ENCODE data around the gene KSR2.

The KSR2 gene

GRCh38 chr12:117417004-117417403 lies 551.8 kb downstream of the KSR2 start:
- TF ChIP-seq SPI1 (IDR thresholded peaks at IDR 0.05; ENCODE audit: low read depth, low read length) (no peak), POU2F2 (IDR thresholded peaks at IDR 0.05; ENCODE audit: low read depth, low read length) (no peak), POLR2AphosphoS5 (IDR thresholded peaks at IDR 0.05; ENCODE audit: low read depth, low read length) (no peak), POLR2A (IDR thresholded peaks at IDR 0.05; ENCODE audit: low read depth, low read length) (no peak), TAF1 (IDR thresholded peaks at IDR 0.05; ENCODE audit: low read depth, low read length) (no peak), PAX5 (IDR thresholded peaks at IDR 0.05; ENCODE audit: insufficient read depth, low read length, severe bottlenecking) (no peak)
- no peak for FAIRE-seq
- DNase-seq (ENCODE audit: insufficient read length, low spot score): no peak

DNA sequence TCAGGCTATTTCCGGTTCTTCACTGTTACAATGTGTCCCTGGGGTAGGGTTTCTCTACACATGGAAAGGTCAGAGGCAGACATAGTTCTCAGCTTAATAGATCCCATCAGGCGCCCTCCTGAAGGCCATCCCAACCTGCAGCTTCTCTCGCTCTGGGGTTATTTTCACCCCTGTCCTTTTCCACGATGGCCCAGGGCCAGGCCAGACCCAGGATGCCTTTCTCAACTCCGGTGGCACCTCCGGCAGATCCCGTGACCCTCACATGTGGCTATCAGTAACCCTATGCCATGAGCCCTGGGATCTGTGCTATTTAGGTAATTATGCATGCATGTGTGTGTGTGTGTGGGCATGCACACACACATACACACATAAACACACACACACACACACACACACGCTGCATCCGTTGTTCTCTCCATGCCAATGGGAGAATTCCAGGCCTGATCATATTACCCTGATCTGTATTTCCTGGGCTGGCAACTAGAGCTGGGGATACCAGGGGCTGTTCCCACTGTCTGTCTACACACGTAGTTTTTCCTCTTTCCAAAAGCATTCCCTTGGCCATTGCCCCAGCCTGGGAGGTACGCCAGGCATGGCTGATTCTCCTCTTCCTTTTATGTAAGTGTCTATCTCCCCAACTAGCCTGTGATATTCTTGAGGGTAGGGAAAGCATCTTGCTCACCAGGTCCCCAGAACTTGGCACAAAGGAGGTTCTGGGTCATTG lies 556.2 kb downstream of the KSR2 start:
- TF ChIP-seq POU2F2 (IDR thresholded peaks at IDR 0.05; ENCODE audit: low read depth, low read length) (no peak), POLR2AphosphoS5 (IDR thresholded peaks at IDR 0.05; ENCODE audit: low read depth, low read length) (no peak), POLR2A (IDR thresholded peaks at IDR 0.05; ENCODE audit: low read depth, low read length) (no peak), SPI1 (IDR thresholded peaks at IDR 0.05; ENCODE audit: low read depth, low read length) (no peak), TAF1 (IDR thresholded peaks at IDR 0.05; ENCODE audit: low read depth, low read length) (no peak), PAX5 (IDR thresholded peaks at IDR 0.05; ENCODE audit: insufficient read depth, low read length, severe bottlenecking) (no peak)
- FAIRE-seq: no peak
- no peak for DNase-seq (ENCODE audit: insufficient read length, low spot score)

- TF ChIP-seq POLR2AphosphoS5 (IDR thresholded peaks at IDR 0.05; ENCODE audit: low read depth, low read length): no peak
- no peak for TF ChIP-seq TAF1 (IDR thresholded peaks at IDR 0.05; ENCODE audit: low read depth, low read length)
- TF ChIP-seq SPI1 (IDR thresholded peaks at IDR 0.05; ENCODE audit: low read depth, low read length): no peak
- TF ChIP-seq POU2F2 (IDR thresholded peaks at IDR 0.05; ENCODE audit: low read depth, low read length): no peak
- no peak for TF ChIP-seq POLR2A (IDR thresholded peaks at IDR 0.05; ENCODE audit: low read depth, low read length)
- no peak for TF ChIP-seq PAX5 (IDR thresholded peaks at IDR 0.05; ENCODE audit: insufficient read depth, low read length, severe bottlenecking)
- FAIRE-seq (no peak), DNase-seq (ENCODE audit: insufficient read length, low spot score) (no peak)
These were observed 559.5 kb downstream of the KSR2 start for GRCh38 chr12:117409286-117409685.

DNA sequence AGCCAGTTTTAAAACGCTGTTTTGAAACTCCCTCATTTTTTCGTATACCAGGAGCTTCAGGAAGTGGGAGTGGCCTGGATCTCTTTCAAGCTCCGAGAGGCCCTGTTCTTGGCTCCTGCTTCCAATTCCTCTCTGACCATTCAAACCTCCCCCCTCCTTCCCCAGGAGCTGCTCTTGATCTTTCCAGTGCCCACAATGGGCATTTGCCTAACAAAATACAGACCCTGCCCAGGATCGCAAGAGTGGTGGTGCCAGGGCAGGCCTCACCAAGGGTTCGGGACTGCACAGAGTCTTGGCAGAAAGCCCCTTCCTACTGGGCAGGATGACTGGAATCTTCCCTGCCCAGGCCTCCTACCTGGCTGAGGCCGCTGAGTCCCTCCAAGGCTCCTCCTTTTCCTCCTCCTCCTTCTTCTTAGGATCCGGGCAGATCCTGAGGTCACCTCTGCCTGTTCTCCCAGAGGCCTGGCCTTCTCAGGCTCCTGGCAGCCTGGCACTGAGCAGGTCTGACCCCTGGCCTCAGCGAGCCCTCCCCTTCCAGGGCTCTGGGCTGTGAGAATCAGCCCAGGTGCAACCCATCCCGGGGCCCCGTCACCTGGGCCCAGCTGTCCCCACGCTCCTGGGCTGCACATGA lies 560.5 kb downstream of the KSR2 start:
- TF ChIP-seq POU2F2 (IDR thresholded peaks at IDR 0.05; ENCODE audit: low read depth, low read length) (no peak), TAF1 (IDR thresholded peaks at IDR 0.05; ENCODE audit: low read depth, low read length) (no peak), POLR2A (IDR thresholded peaks at IDR 0.05; ENCODE audit: low read depth, low read length) (no peak), POLR2AphosphoS5 (IDR thresholded peaks at IDR 0.05; ENCODE audit: low read depth, low read length) (no peak)
- FAIRE-seq (no peak), DNase-seq (ENCODE audit: insufficient read length, low spot score) (no peak)

- DNase-seq (ENCODE audit: insufficient read length, low spot score) (no peak), FAIRE-seq (no peak)
- no peak for TF ChIP-seq TAF1 (IDR thresholded peaks at IDR 0.05; ENCODE audit: low read depth, low read length)
- no peak for TF ChIP-seq PAX5 (IDR thresholded peaks at IDR 0.05; ENCODE audit: insufficient read depth, low read length, severe bottlenecking)
- no peak for TF ChIP-seq POLR2A (IDR thresholded peaks at IDR 0.05; ENCODE audit: low read depth, low read length)
- TF ChIP-seq POU2F2 (IDR thresholded peaks at IDR 0.05; ENCODE audit: low read depth, low read length): no peak
- TF ChIP-seq SPI1 (IDR thresholded peaks at IDR 0.05; ENCODE audit: low read depth, low read length): no peak
- no peak for TF ChIP-seq POLR2AphosphoS5 (IDR thresholded peaks at IDR 0.05; ENCODE audit: low read depth, low read length)
These were observed 563.9 kb downstream of the KSR2 start for GRCh38 chr12:117404940-117405339.

- TF ChIP-seq POLR2A (IDR thresholded peaks at IDR 0.05; ENCODE audit: low read depth, low read length) (no peak), SPI1 (IDR thresholded peaks at IDR 0.05; ENCODE audit: low read depth, low read length) (no peak), TAF1 (IDR thresholded peaks at IDR 0.05; ENCODE audit: low read depth, low read length) (no peak), POU2F2 (IDR thresholded peaks at IDR 0.05; ENCODE audit: low read depth, low read length) (no peak), PAX5 (IDR thresholded peaks at IDR 0.05; ENCODE audit: insufficient read depth, low read length, severe bottlenecking) (no peak), POLR2AphosphoS5 (IDR thresholded peaks at IDR 0.05; ENCODE audit: low read depth, low read length) (no peak)
- DNase-seq (ENCODE audit: insufficient read length, low spot score): no peak
- no peak for FAIRE-seq
These were observed 564.5 kb downstream of the KSR2 start for GRCh38 chr12:117404203-117404853.

GRCh38 chr12:117403586-117404139 lies 565.1 kb downstream of the KSR2 start:
- DNase-seq (ENCODE audit: insufficient read length, low spot score) (no peak), FAIRE-seq (no peak)
- no peak for TF ChIP-seq TAF1 (IDR thresholded peaks at IDR 0.05; ENCODE audit: low read depth, low read length)
- no peak for TF ChIP-seq PAX5 (IDR thresholded peaks at IDR 0.05; ENCODE audit: insufficient read depth, low read length, severe bottlenecking)
- no peak for TF ChIP-seq POU2F2 (IDR thresholded peaks at IDR 0.05; ENCODE audit: low read depth, low read length)
- no peak for TF ChIP-seq SPI1 (IDR thresholded peaks at IDR 0.05; ENCODE audit: low read depth, low read length)
- TF ChIP-seq POLR2AphosphoS5 (IDR thresholded peaks at IDR 0.05; ENCODE audit: low read depth, low read length): no peak
- TF ChIP-seq POLR2A (IDR thresholded peaks at IDR 0.05; ENCODE audit: low read depth, low read length): no peak

Data from GM12891 (cell line).